ENCODE measurements around the gene WDFY3.
"Not testable (repeated sequence)": the region's sequence is repeated elsewhere in the genome, so short reads cannot be mapped to it uniquely, and the experiment has no call there.

WDFY3 gene

GRCh38 chr4:84847978-84848377 is 118.5 kb downstream of the WDFY3 start:
- FAIRE-seq, result no peak
- no peak for TF ChIP-seq POLR2A (IDR thresholded peaks at IDR 0.05; ENCODE audit: low read depth, low read length)
- no peak for DNase-seq (ENCODE audit: insufficient read length, low spot score)

GRCh38 chr4:84846985-84847384 is 119.5 kb downstream of the WDFY3 start:
- DNase-seq (ENCODE audit: insufficient read length, low spot score) (no peak), FAIRE-seq (no peak)
- no peak for TF ChIP-seq POLR2A (IDR thresholded peaks at IDR 0.05; ENCODE audit: low read depth, low read length)

- FAIRE-seq, result no peak
- TF ChIP-seq POLR2A (IDR thresholded peaks at IDR 0.05; ENCODE audit: low read depth, low read length), result no peak
- no peak for DNase-seq (ENCODE audit: insufficient read length, low spot score)
Measured at GRCh38 chr4:84841435-84841834, 125.1 kb downstream of the WDFY3 start.

- FAIRE-seq (no peak), DNase-seq (ENCODE audit: insufficient read length, low spot score) (no peak)
- TF ChIP-seq POLR2A (IDR thresholded peaks at IDR 0.05; ENCODE audit: low read depth, low read length), result no peak
Measured at GRCh38 chr4:84837751-84838150, 128.7 kb downstream of the WDFY3 start.

- FAIRE-seq; DNase-seq (ENCODE audit: insufficient read length, low spot score): not testable (repeated sequence)
Measured at GRCh38 chr4:84829633-84830032, 136.9 kb downstream of the WDFY3 start.

GRCh38 chr4:84826681-84827080 is 139.8 kb downstream of the WDFY3 start:
- TF ChIP-seq POLR2A (IDR thresholded peaks at IDR 0.05; ENCODE audit: low read depth, low read length), result no peak
- DNase-seq (ENCODE audit: insufficient read length, low spot score) (no peak), FAIRE-seq (no peak)

- no peak for TF ChIP-seq POLR2A (IDR thresholded peaks at IDR 0.05; ENCODE audit: low read depth, low read length)
- DNase-seq (ENCODE audit: insufficient read length, low spot score), result no peak
- FAIRE-seq, result no peak
Measured at GRCh38 chr4:84825701-84826341, 140.7 kb downstream of the WDFY3 start.

GRCh38 chr4:84821064-84821463 is 145.4 kb downstream of the WDFY3 start:
- TF ChIP-seq POLR2A (IDR thresholded peaks at IDR 0.05; ENCODE audit: low read depth, low read length), result no peak
- FAIRE-seq (no peak), DNase-seq (ENCODE audit: insufficient read length, low spot score) (no peak)

GRCh38 chr4:84814094-84814750 is 152.3 kb downstream of the WDFY3 start:
- peak; percentile 2 for DNase-seq (ENCODE audit: insufficient read length, low spot score)

GRCh38 chr4:84809946-84810345 is 156.5 kb downstream of the WDFY3 start:
- no peak for FAIRE-seq
- no peak for TF ChIP-seq POLR2A (IDR thresholded peaks at IDR 0.05; ENCODE audit: low read depth, low read length)
- no peak for DNase-seq (ENCODE audit: insufficient read length, low spot score)

More at GRCh38 chr4:84814094-84814750, 152.3 kb downstream of the WDFY3 start:
- peak; percentile 73 for FAIRE-seq
- no peak for TF ChIP-seq POLR2A (IDR thresholded peaks at IDR 0.05; ENCODE audit: low read depth, low read length)

GRCh38 chr4:84808332-84808731 is 158.2 kb downstream of the WDFY3 start:
- DNase-seq (ENCODE audit: insufficient read length, low spot score) (no peak), FAIRE-seq (no peak)
- no peak for TF ChIP-seq POLR2A (IDR thresholded peaks at IDR 0.05; ENCODE audit: low read depth, low read length)

GRCh38 chr4:84806541-84806940 is 159.9 kb downstream of the WDFY3 start:
- not testable (repeated sequence) for FAIRE-seq; DNase-seq (ENCODE audit: insufficient read length, low spot score)

- FAIRE-seq (no peak), DNase-seq (ENCODE audit: insufficient read length, low spot score) (no peak)
- TF ChIP-seq POLR2A (IDR thresholded peaks at IDR 0.05; ENCODE audit: low read depth, low read length), result no peak
Measured at GRCh38 chr4:84804136-84804535, 162.4 kb downstream of the WDFY3 start.

GRCh38 chr4:84803720-84804119 is 162.8 kb downstream of the WDFY3 start:
- DNase-seq (ENCODE audit: insufficient read length, low spot score) (no peak), FAIRE-seq (peak; percentile 30)
- no peak for TF ChIP-seq POLR2A (IDR thresholded peaks at IDR 0.05; ENCODE audit: low read depth, low read length)

- DNase-seq (ENCODE audit: insufficient read length, low spot score) (no peak), FAIRE-seq (no peak)
Measured at GRCh38 chr4:84803116-84803515, 163.4 kb downstream of the WDFY3 start.

More at GRCh38 chr4:84803116-84803515, 163.4 kb downstream of the WDFY3 start:
- no peak for TF ChIP-seq POLR2A (IDR thresholded peaks at IDR 0.05; ENCODE audit: low read depth, low read length)

Measured in H54 (cell line).